Activated CD8-positive, alpha-beta memory T cell treated with anti-CD3 and anti-CD28 coated beads, Interleukin-2, amount 50 U/mL, for 4 hours (primary cell): ENCODE measurements around the gene ATP8A2.

Experiments used
- DNase-seq: peaks from one replicate; pipeline ENCODE4 v3.0.0-alpha.2; 2020

ATP8A2 gene

GRCh38 chr13:25690582-25690981 is 318.8 kb downstream of the ATP8A2 start:
- DNase-seq = no peak

GRCh38 chr13:25691654-25692053 is 319.9 kb downstream of the ATP8A2 start:
- no peak for DNase-seq

- no peak for DNase-seq
These were observed 320.3 kb downstream of the ATP8A2 start for GRCh38 chr13:25692099-25692498.

GRCh38 chr13:25699056-25699455 is 327.3 kb downstream of the ATP8A2 start:
- DNase-seq = no peak

- DNase-seq = no peak
These were observed 327.8 kb downstream of the ATP8A2 start for GRCh38 chr13:25699600-25699999.

- no peak for DNase-seq
These were observed 329.5 kb downstream of the ATP8A2 start for GRCh38 chr13:25701304-25701703.

GRCh38 chr13:25702386-25702785 is 330.6 kb downstream of the ATP8A2 start:
- DNase-seq = no peak

GRCh38 chr13:25707726-25708125 is 336.0 kb downstream of the ATP8A2 start:
- DNase-seq = no peak

GRCh38 chr13:25708268-25708667 is 336.5 kb downstream of the ATP8A2 start:
- no peak for DNase-seq

GRCh38 chr13:25709088-25709487 is 337.3 kb downstream of the ATP8A2 start:
- DNase-seq = no peak

GRCh38 chr13:25715760-25716159 is 344.0 kb downstream of the ATP8A2 start:
- DNase-seq = no peak

GRCh38 chr13:25717666-25718197 is 346.0 kb downstream of the ATP8A2 start:
- no peak for DNase-seq

GRCh38 chr13:25719666-25720065 is 347.9 kb downstream of the ATP8A2 start:
- no peak for DNase-seq

- DNase-seq = no peak
These were observed 351.1 kb downstream of the ATP8A2 start for GRCh38 chr13:25722893-25723292.

- no peak for DNase-seq
These were observed 353.3 kb downstream of the ATP8A2 start for GRCh38 chr13:25725104-25725503.

- DNase-seq = no peak
These were observed 355.5 kb downstream of the ATP8A2 start for GRCh38 chr13:25727250-25727649.

GRCh38 chr13:25727810-25728209 is 356.0 kb downstream of the ATP8A2 start:
- no peak for DNase-seq

- DNase-seq = no peak
These were observed 357.4 kb downstream of the ATP8A2 start for GRCh38 chr13:25729201-25729600.

GRCh38 chr13:25731037-25731436 is 359.3 kb downstream of the ATP8A2 start:
- DNase-seq = no peak

GRCh38 chr13:25731536-25731935 is 359.8 kb downstream of the ATP8A2 start:
- DNase-seq = no peak

GRCh38 chr13:25732111-25732865 is 360.5 kb downstream of the ATP8A2 start:
- DNase-seq = no peak

- DNase-seq = no peak
These were observed 361.3 kb downstream of the ATP8A2 start for GRCh38 chr13:25733001-25733491.

- DNase-seq = no peak
These were observed 362.1 kb downstream of the ATP8A2 start for GRCh38 chr13:25733696-25734435.
